ENCODE measurements around the gene ZNF469.

Gene ZNF469

DNA sequence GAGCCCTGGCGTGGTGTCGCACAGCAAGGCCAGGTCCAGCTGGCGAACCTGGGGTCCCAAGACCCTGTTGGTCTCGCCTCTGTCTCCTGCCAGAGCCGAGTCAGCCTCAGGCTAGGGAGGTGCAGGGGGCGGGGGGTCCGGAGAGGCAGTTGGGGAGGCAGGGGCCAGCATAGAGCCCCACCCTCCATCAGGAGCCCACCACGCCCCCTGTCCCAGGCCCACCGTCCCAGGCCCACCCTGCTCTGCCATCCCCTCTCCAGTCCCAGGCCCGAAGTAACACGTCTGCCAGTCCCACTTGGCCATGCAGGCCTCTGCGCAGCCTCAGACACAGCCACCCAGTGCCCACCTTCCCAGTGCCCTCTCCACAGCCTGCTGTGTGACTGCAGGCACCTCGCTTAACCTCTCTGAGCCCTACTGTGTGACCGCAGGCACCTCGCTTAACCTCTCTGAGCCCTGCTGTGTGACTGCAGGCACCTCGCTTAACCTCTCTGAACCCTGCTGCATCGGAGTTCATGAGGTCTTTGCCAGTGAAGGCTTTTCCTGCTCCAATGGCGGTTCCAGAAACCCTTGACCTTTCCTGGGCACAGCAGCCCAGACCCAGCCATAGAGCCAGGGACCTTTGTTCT is 29.3 kb downstream of the ZNF469 start:
- no peak for DNase-seq

DNA sequence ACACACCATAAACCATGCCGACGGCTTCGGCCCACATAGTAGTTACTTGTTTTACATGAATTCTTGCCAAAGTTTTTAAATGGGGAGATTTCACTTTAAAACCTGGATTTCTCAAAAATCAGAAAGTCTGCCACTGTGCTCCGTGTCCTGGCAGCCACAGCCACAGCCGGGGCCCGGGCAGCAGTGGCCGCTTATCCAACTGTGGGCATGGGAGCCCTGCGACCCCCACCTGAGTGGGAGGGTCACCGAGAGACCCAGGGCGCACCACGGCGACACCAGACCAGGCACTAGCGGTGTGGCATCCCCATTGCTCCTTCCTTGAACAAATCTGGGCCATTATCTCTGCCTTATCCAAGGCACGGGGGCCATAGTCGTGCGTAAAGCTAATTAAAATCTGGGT is 30.0 kb downstream of the ZNF469 start:
- no peak for DNase-seq

DNA sequence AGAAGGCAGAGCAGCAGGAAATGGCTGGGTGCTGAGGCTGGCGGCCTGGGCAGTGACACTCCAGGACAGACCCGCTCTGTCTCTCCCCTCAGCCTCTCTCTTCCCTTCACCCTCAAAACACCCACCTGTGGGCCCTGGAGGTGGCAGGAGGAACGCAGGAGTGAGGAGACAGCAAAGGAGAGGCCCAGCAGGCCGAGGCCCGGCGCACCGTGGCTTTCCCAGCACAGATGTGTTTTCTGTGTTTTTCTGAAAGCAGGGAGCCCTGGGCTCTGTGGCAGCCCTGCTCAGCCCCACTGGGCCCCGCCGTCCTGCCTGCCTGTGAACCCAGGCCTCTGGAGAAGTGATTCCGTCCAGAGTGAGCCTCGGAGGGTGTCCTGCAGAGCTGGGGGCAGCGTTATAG is 30.5 kb downstream of the ZNF469 start:
- DNase-seq: no peak

DNA sequence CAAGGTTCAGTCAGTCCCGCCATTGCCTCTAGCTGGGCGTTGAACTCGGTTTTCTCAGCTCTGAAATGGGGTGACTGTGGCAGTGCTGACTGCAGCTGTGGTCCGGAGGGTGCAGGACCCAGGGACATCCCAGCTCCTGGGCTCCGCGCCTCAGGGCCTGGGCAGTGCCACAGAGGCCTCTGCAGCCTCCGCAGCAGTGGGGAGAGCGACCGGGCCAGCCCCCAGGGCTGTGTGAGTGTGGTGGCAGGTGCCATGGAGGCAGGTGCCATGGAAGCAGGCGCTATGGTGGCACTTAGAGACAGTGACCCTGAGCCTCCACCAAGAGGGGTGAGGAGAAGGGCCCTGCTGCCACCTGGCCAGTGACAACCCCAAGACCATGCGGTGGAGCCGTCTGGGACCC is 30.9 kb downstream of the ZNF469 start:
- DNase-seq: no peak

DNA sequence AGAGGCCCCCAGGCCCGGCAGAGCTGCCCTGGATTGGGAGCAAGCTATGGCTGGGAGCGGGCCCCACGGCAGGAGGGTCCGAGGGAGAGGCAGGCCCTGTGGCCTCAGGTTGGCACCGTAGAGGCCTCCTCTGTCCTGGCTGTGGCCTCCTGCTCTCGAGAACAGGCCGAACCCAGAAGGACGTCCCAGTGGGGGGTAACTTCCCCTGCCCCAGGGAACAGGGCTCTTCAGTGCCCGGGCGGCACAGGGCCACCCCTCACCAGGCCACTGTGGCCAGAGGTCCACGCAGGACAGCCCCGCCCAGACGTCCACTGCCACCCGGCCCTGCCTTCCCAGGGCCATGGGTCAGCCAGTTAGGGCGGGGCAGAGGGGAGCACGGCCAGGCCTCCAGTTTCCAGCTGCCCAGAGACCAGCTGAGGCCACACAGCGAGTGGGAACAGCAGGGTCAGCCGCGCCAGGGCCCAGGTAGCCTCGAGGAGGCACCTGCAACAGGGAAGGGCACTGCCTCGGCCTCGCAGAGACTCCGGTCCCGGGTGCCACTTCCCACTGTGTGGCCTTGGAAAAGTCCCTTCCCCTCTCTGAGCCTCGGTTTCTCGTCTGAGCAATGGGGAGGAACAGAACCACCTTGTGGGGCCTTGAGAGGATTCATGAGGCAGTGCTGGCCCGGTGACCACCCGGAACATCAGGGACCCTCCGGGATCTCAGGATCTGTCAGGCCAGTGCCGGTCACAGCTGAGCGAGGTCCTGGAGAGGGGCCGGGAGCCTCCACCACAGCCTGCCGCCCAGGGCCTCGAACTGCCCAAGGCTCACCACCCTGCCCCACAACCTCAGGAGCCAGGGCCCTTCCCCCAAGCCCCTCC is 32.0 kb downstream of the ZNF469 start:
- DNase-seq: no peak

DNA sequence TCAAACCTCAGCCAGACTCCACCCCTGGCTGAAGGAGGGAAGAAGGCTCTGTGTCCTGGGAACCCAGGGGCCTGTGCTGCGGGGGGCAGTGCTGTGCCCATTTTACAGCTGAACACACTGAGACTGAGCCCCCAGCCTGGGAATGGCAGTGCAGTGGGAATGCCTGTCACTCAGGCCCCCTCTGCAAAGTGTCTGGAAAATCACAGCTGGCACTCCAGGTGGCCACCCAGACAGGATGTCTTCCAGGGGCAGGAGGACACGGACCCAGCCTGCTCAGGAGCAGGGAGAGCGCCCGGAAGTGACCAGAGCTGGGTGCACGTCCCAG is 32.6 kb downstream of the ZNF469 start:
- no peak for DNase-seq

DNA sequence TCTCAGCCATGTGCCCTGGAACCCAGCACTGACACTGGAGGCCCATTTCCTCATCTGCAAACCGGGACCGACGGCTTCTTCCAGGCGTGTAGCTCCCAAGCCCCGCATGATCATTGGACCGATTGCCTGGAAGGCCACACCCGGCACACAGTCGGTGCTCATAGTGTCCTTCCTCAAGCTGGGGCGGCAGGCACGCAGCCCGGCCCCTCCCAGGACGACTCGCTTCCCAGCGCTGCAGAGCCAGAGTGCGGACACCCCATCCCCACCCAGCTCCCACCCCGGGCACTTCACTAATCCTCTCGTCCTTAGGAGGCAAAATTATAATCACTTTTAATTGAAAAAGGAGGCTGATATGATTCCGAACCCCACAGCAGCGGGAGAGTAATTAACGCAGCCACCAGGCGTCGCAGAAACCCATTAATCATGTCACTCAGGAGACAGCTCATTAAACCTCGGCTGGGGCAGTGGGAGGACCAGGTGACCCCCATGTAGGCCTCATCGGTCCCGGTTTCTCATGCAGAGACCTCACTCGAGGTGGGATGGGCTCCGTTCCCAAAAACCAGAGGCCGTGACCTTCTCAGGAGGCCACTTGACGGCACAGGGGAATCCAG is 33.1 kb downstream of the ZNF469 start:
- DNase-seq: no peak

DNA sequence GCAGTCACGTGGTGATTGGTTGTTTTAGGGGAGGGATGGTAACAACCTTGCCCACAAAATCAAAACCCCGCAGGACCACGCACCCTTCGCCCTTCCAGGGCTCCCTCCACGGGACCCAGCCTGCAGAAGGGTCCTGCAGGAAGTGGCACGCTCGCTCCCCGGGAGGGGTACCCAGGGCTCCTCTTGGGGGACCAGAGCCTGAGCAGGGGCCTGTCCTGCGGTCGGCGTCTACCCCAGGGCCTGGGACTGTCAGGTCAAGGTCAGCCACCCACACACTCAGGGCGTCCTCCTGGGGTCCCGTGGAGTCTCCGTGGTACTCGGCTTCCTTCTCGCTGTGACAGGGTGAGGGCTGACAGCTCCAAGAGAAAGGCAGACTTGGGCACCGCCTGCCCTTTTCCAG is 33.9 kb downstream of the ZNF469 start:
- DNase-seq: no peak

DNA sequence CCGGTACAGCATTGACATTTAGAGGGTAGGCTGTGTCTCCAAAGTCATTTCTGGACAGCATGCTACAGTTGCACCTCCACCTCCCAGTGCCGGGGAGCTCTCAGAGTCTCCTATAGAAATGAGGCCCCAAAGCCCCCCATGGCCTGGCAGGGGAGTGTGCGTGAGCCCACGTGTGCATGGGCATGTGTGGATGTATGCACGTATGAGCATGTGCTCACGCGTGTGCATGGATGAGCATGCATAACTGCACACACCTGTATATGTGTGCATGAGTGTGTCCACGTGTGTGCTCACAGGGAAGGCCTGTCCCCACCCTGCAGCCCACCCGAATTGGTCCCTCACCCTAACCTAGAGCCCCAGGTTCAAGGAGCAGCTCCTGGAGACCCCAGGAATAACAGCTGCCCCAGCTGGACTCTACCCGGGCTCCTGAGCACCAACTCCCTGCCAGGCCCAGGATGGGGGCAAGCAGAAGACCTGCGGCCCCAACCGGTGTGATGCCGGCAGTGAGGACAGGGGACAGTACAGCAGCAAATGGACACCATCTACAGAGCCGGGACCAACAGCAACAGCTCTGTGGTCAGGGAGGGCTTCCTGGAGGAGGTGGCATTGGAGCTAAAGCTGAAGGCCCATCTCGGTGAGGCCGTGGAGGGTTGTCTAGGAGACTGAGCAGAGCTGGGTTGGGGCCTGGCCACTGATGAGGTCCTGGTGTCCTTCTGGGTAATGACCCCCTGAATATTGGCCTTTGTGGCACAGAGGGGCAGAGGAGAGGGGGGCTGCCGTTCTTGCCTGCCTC is 35.1 kb downstream of the ZNF469 start:
- no peak for DNase-seq

DNA sequence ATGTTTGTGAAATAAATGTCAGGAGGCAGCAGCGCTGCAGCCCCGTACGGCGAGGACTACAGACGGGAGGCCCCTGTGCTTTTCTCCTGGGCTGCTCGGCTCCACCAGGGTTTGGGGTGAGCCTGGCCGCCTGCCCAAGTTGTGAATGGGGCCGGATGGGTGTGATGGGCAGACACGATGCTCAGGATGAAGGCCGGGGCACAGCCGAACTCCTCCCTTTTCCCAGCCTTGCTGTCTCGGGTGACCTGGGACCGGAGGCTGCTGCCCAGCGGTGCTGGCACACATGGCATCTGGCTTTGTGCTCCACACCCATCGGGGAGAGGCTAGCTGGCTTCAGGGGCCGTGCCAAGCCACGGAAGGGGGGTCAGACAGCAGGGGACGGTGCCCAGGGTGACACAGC is 36.1 kb downstream of the ZNF469 start:
- DNase-seq: no peak

DNA sequence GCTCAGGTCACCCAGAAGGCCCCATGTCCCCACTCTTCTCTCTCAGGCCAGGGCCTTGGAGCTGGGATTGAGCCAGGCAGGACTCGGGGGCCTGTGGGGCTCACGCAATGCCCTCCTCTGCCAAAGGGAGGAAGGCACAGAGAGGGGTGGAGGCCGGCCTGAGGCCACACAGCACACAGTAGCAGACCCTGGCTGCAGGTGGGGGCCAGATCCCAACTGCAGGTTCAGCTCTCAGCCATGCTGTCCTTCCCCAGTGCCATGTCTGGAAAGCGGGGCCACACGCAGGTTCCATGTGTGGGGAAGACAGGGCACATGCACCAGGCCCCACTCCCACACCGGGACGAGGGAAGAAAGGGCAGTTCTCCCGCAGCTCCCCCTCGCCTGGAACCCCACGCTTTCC is 37.0 kb downstream of the ZNF469 start:
- DNase-seq: no peak

DNA sequence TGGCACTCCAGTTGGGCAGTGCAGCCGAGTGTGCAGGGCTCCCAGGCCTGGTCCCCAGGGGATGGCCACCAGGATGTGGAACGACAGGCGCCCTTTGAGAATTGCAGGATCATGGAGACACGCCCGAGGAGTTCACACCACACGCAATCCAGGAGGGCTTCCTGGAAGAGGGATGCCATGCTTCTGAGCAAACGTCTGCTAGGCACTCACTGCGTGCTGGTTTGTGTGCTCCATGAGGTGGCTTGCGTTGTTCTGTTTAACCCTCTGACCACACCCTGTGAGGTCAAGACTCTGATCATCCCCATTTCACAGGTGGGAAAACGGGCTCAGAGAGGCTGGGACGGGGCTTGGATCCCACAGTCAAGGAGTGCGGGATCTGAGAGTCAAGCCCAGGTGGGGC is 37.7 kb downstream of the ZNF469 start:
- DNase-seq: no peak

DNA sequence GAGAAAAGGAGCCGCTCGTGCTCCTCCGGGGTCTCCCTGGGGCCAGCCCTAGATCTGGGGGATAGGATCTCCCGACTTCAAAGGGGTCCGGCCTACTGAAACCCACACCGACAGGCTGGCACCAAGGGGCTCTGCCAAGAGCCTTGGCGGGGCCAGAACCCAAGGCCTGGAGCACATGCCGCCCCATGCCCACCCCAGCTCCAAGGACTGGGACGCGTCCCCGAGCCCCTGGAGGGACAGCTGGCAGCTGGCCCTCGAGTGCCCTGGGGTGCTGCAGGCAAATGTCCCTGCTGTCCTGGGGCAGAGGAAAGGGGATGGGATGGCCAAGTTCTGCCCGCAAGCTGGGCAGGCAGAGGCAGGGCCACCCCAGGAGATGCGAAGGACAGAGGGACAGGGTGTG is 38.5 kb downstream of the ZNF469 start:
- DNase-seq: no peak

DNA sequence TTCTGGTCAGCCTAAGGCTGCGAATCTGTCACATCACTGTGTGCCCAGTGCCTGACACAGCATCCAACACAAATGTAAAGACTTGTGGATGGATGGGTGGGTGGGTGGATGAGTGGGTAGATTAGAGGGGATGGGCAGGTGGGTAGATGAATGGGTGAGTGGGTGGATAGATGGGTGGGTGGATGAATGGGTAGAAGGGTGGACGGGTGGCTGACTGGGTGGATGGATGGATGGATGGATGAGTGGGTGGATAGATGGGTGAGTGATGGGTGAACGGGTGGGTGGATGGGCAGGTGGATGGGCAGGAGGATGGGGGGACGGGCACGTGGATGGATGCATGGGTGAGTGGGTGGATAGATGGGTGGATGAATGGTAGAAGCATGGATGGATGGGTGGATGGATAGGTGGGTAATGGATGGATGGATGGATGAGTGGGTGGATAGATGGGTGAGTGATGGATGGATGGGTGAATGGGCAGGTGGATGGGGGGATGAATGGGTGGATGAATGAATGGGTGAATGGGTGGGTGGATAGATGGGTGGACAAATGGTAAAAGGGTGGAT is 39.2 kb downstream of the ZNF469 start:
- DNase-seq: no peak

DNA sequence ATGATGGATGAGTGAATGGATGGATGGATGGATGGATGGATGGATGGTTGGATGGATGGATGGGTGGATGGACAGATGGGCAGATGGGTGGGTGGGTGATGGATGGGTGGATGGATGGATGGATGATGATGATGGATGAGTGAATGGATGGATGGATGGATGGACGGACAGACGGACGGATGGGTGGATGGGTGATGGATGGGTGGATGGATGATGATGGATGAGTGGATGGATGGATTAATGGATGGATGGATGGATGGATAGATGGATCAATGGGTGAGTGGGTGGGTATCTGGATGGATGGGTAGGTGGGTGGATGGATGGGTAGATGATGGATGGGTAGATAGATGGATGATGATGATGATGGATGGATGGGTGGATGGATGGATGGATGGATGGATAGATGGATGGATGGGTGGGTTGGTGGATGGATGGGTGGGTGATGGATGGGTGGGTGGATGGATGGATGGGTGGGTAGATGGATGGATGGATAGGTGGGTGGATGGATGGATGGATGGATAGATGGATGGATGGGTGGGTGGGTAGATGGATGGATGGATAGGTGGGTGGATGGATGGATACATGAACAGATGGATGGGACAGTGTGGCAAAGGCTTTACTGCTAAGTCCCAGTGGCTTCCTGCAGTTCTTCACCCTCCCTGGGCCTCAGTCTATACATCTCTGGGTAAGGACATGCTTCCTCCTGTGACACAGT is 40.1 kb downstream of the ZNF469 start:
- no peak for DNase-seq

DNA sequence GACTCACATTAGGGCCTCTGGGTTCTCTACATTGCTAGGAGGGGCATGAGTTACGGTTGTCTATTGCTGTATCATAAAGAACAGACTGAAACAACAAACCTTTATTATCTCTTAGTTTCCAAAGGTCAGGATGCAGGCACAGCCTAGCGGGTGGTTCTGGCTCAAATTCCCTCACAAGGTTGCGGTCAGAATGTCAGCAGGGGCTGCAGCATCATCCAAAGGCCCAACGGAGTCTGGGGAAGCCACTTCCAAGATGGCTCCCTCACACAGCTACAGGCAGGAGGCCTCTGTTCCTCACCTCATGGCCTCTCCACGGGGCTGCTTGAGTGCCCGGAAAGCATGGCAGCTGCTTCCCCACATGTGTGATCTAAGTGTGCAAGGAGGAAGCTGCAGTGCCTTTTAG is 40.7 kb downstream of the ZNF469 start:
- DNase-seq: no peak

DNA sequence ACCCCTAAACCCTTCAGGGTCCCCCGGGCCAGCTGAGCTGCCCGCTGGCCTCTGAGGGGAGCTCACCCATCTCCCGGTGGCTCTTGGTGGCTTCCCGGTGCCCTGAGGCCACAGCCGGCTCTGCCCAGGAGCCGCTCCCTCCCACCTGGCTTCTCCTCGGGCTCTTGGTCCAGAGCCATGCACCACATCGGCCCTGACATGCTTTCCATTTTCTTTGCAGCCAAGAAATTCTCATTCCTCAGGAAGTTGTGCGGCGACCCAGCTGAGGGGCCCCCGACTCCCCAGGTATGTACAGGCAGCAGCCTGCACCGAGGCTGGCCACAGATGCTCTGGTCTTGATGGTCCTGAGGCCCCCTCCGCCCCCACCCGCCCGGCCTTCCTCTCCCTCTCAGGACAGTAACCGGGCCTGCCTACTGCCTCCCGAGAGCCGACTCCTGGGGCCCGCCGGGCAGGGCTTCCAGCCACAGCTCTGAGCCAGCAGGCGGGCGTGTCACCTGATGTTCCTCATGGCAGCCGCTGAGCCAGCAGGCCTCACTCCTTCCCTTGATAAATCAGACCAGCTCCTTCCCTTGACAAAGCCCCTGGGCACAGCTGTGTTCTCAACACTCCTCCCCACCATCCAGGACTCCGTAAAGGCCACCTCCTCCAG is 42.0 kb downstream of the ZNF469 start:
- no peak for DNase-seq

DNA sequence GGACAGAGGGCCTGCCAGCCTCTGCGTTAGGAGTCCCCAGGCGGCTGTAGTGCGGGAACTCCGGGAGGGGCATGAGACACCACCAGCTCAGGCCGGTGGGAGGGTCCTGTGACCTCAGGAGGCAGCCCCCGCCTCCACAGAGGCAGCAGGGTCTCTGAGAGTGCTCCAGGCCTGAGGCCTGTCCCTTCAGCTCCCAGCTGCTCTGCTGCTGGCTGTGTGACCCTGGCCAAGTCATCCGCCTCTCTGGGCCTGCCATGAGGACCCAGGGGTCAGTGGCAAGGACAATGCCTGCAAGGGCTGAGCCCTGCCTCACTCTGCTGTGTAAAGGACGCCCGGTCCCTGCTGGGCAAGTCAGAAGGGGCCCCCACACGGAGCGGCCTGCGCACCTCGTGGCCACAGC is 43.3 kb downstream of the ZNF469 start:
- no peak for DNase-seq

DNA sequence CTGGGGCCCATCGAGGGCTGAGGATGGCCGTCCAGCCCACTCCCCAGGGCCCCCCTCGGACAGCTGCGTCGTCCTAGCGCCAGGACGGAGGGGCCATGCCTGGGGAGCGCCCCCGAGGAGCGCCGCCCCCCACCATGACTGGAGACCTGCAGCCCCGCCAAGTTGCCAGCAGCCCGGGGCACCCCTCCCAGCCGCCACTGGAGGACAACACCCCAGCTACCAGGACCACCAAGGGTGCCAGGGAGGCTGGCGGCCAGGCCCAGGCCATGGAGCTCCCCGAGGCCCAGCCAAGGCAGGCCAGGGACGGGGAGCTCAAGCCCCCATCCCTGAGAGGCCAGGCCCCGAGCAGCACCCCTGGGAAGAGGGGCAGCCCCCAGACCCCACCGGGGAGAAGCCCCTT is 44.6 kb downstream of the ZNF469 start:
- no peak for DNase-seq

DNA sequence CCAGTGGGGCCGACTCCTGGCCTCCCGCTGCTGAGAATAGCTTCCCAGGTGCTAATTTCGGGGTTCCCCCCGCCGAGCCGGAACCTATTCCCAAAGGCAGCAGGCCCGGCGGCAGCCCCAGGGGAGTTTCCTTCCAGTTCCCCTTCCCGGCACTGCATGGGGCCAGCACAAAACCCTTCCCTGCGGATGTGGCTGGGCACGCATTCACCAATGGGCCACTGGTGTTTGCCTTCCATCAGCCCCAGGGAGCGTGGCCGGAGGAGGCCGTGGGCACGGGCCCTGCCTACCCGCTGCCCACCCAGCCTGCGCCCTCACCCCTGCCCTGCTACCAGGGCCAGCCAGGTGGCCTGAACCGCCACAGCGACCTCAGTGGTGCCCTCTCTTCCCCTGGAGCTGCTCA is 45.4 kb downstream of the ZNF469 start:
- no peak for DNase-seq

DNA sequence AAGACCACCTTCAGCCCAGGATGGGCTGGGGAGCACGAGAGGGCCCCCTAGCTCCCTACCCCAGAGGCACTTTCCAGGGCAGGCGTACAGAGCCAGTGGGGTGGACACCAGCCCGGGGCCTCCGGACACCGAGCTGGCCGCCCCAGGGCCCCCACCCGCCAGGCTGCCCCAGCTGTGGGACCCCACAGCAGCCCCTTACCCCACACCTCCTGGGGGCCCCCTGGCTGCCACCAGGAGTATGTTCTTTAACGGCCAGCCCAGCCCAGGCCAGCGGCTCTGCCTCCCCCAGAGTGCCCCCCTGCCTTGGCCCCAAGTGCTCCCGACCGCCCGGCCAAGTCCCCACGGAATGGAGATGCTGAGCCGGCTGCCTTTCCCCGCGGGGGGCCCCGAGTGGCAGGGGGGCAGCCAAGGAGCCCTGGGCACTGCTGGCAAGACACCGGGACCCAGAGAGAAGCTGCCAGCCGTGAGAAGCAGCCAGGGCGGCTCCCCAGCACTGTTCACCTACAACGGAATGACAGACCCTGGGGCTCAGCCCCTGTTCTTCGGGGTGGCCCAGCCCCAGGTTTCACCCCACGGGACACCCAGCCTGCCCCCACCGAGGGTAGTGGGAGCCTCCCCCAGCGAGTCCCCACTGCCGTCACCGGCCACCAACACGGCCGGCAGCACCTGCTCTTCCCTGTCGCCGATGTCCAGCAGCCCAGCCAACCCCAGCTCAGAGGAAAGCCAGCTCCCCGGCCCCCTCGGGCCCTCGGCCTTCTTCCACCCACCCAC is 46.0 kb downstream of the ZNF469 start:
- DNase-seq: no peak

Measured in CD4-positive, alpha-beta T cell treated with Interferon gamma for 1 hour (primary cell).